Right atrium auricular region (tissue), 2 donors: ENCODE data around the gene ENTREP3. TPM values are rescaled to one million over a fixed set of nuclear protein-coding genes. Genes with fewer than 3 reads are reported as not detected.

Experiments used
- DNase-seq: peaks from one replicate; pipeline ENCODE4 v3.0.0-alpha.2; 2019; ENCODE audit warnings: low spot score
- H3K27ac ChIP-seq, 2 donors: fragments of 200-600 bp; sonication (generic); 1 replicate in 1 of 2; 2 replicates in 1 of 2; pipeline ENCODE4 v1.5.1; 2016 to 2019
- H3K27me3 ChIP-seq, 2 donors: fragments of 200-600 bp; sonication (generic); one replicate each; pipeline versions ENCODE4 v1.5.1 to v1.6.0; 2017 to 2019
- H3K36me3 ChIP-seq: fragments of 200-600 bp; sonication (generic); one replicate; pipeline ENCODE4 v1.5.1; 2016
- H3K4me1 ChIP-seq, 2 donors: fragments of 200-600 bp; sonication (generic); one replicate each; pipeline versions ENCODE4 v1.5.1 to v1.6.0; 2017 to 2019
- H3K4me3 ChIP-seq, 2 donors: fragments of 200-600 bp; sonication (generic); 1 replicate in 1 of 2; 2 replicates in 1 of 2; pipeline ENCODE4 v1.5.1; 2017 to 2019; ENCODE audit warnings: mild to moderate bottlenecking in 1 of 2, moderate library complexity in 1 of 2
- H3K9me3 ChIP-seq, 2 donors: fragments of 200-600 bp; sonication (generic); one replicate each; pipeline ENCODE4 v1.5.1; 2019
- total RNA-seq, 2 donors: library from RNA; depleted of rRNA; stranded (reverse); fragments of >200 nt; gene quantifications; one replicate each; pipeline ENCODE4 v1.1.0, GENCODE V29; 2016
- TF ChIP-seq, protein P1 (sequence below), 2 donors: fragments of 200-600 bp; sonication (generic); IDR thresholded peaks; one replicate each; pipeline ENCODE4 v1.5.1; 2019; ENCODE audit warnings: antibody characterized with exemption in 2 of 2

ENTREP3 gene
- total RNA-seq, 2 donors from 2014 or later, result 14.4 to 15.5 TPM

- no peak overlapping the region for H3K27ac ChIP-seq
- H3K9me3 ChIP-seq, result no peaks in the 10 kb centered on the region
- peaks cover 0 to 10% of the 10 kb centered on the region in 2 donors for H3K27me3 ChIP-seq
- TF ChIP-seq, protein P1, sequence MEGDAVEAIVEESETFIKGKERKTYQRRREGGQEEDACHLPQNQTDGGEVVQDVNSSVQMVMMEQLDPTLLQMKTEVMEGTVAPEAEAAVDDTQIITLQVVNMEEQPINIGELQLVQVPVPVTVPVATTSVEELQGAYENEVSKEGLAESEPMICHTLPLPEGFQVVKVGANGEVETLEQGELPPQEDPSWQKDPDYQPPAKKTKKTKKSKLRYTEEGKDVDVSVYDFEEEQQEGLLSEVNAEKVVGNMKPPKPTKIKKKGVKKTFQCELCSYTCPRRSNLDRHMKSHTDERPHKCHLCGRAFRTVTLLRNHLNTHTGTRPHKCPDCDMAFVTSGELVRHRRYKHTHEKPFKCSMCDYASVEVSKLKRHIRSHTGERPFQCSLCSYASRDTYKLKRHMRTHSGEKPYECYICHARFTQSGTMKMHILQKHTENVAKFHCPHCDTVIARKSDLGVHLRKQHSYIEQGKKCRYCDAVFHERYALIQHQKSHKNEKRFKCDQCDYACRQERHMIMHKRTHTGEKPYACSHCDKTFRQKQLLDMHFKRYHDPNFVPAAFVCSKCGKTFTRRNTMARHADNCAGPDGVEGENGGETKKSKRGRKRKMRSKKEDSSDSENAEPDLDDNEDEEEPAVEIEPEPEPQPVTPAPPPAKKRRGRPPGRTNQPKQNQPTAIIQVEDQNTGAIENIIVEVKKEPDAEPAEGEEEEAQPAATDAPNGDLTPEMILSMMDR (IDR thresholded peaks at IDR 0.05), result no peak
- no peaks in the 10 kb centered on the region for H3K36me3 ChIP-seq
- H3K4me1 ChIP-seq, result peaks cover 0 to 7% of the 10 kb centered on the region in 2 donors
- no peak overlapping the region for H3K4me3 ChIP-seq
- DNase-seq, result no peak
These were observed 42.1 kb upstream of the ENTREP3 start for GRCh38 chr1:155297384-155297783.

- no peak for DNase-seq
- H3K27ac ChIP-seq, result no peak overlapping the region
- no peaks in the 10 kb centered on the region for H3K9me3 ChIP-seq
- TF ChIP-seq, protein P1 (IDR thresholded peaks at IDR 0.05), result no peak
- H3K4me3 ChIP-seq, result no peak overlapping the region
- peaks cover 0 to 7% of the 10 kb centered on the region in 2 donors for H3K4me1 ChIP-seq
- no peaks in the 10 kb centered on the region for H3K36me3 ChIP-seq
- H3K27me3 ChIP-seq, result peaks cover 0 to 10% of the 10 kb centered on the region in 2 donors
These were observed 41.4 kb upstream of the ENTREP3 start for GRCh38 chr1:155296661-155297060.

- TF ChIP-seq, protein P1 (IDR thresholded peaks at IDR 0.05), result no peak
- Histone ChIP-seq H3K36me3 (no peaks in the 10 kb centered on the region), H3K27me3 (peaks cover 0 to 10% of the 10 kb centered on the region in 2 donors), H3K4me1 (peaks cover 0 to 7% of the 10 kb centered on the region in 2 donors), H3K9me3 (no peaks in the 10 kb centered on the region), H3K4me3 (no peak overlapping the region), H3K27ac (no peak overlapping the region)
- DNase-seq, result no peak
These were observed 40.6 kb upstream of the ENTREP3 start for GRCh38 chr1:155295942-155296267.

DNA sequence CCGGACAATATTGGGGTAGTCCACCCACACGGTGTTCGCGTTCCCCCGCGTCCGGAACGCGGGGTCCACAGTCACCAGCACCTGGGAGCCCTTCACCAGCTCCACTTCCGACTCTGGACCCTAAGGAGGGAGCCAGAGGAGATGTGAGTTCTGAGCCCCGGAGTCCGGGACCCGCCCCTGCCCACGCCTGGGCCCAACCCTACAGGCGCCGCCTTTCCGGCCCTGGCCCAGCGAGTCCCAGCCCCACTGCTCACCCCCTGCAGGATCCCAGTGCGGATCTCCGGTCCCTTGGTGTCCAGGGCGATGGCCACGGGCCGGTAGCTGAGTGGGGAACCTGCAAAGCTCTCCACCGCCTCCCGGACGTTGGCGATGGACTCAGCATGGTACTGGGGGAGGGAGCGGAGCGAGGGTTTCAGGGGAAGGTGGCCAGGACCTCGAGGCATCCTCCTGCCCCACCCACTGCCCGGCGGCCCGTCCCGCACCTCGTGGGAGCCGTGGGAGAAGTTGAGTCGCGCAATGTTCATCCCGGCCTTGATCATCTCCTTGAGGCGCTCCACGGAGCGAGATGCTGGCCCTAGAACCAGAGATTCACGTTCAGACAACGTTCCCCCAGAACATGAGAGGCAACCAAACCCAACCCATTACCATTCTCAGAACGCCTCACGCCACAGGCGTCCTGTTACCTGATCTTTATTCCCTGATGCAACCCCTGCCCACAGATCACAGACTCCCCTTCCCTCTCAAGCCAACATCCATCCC is 40.1 kb upstream of the ENTREP3 start:
- H3K27me3 ChIP-seq, result peaks cover 0 to 10% of the 10 kb centered on the region in 2 donors
- H3K4me3 ChIP-seq, result peak overlapping the region in 1 of 2 donors; percentile 18
- TF ChIP-seq, protein P1 (IDR thresholded peaks at IDR 0.05), result no peak

GRCh38 chr1:155294520-155295182 is 39.4 kb upstream of the ENTREP3 start:
- Histone ChIP-seq H3K9me3 (no peaks in the 10 kb centered on the region), H3K4me1 (peaks cover 0 to 7% of the 10 kb centered on the region in 2 donors), H3K27ac (no peak overlapping the region), H3K27me3 (peaks cover 0 to 10% of the 10 kb centered on the region in 2 donors), H3K36me3 (no peaks in the 10 kb centered on the region), H3K4me3 (peak overlapping the region in 1 of 2 donors; percentile 18)
- no peak for DNase-seq
- TF ChIP-seq, protein P1 (IDR thresholded peaks at IDR 0.05), result no peak

More for the DNA sequence above, 40.1 kb upstream of the ENTREP3 start:
- H3K4me1 ChIP-seq, result peaks cover 0 to 7% of the 10 kb centered on the region in 2 donors
- no peaks in the 10 kb centered on the region for H3K9me3 ChIP-seq
- H3K27ac ChIP-seq, result no peak overlapping the region
- no peak for DNase-seq
- H3K36me3 ChIP-seq, result no peaks in the 10 kb centered on the region
